RKO (cell line): Measurements from ENCODE around the gene PTPN2.
"Not testable (repeated sequence)": the region's sequence is repeated elsewhere in the genome, so short reads cannot be mapped to it uniquely, and the experiment has no call there.

ENCODE experiments used
- DNase-seq: peaks from one replicate; pipeline ENCODE4 v3.0.0-alpha.2; 2016; ENCODE audit warnings: low spot score

The PTPN2 gene

DNA sequence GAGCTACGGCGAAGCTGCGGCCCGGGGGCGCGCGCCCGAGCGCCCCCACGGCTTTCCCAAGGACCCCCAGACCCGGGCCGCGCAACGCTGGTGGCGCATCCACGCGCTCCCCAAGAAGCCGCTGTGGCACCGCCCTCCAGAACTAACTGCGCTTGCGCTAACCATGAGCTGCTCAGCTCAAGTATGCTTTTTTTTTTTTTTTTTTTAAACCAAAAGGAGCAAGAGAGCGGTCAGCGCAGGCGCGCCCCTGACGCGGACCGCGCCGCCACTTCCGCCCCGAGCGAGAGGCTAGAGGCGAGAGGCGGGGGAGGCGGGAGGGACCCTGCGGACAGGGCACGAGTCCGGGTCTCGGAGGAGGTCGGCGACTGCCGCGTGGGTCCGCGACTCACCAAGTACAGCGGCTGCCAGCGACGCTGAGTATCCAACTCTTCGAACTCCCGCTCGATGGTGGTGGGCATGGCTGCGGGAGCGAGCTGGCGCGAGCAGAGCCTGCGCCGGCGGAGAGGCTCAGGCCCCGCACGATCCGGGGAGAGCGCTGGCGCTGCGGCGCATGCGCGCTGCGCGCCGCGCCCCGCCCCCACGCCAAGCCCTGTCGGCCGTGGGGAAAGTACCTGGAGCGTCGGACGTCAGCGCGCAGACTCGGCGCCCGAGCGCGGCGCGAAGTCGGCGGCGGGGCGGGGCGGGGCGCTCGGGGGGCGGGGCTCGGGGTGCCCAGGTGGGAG lies at the start of gene PTPN2:
Gene PTPN2 (minus strand): TSS at position 554 of the 722 bp plus-strand sequence. CDS start 96 bp downstream, at position 458.
- peak; percentile 95 for DNase-seq

- no peak for DNase-seq
Observed at GRCh38 chr18:12933327-12933726, 49.3 kb upstream of the PTPN2 start.

DNA sequence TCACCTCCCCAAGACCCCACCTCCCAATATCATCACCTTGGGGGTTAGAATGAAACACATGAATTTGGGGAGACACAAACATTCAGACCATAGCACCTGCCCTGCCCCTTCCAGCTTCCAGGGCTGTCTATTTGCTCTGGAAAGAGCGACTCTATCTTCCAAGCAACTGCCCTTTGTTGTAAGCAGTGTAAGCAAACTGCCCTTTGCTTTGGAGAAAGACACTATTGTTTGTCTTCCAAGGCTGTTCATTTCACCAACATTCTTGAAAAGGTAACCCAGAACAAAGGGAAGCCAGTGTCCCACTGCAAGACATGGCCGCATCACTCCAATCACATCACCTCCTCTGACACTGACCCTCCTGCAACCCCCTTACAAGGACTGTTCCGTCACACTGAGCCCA lies 46.9 kb upstream of the PTPN2 start:
- DNase-seq: no peak

DNA sequence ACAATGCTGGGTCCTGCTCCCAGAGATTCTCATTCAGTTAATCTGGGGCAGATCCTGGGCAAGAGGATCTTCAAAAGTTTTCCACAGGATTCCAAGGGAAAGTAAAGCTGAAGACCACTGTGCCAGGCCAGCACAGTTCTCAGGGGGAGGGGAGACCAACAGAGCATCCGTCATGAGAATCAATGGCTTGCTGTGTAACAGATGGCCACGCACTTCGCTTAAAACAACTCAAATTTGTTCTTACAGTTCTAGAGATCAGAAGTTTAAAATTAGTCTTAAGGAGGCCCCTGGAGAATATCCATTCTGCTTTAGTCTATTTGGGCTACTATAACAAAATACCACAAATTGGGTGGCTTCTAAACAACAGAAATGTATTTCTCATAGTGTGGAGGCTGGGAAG lies 46.3 kb upstream of the PTPN2 start:
- DNase-seq: no peak

DNA sequence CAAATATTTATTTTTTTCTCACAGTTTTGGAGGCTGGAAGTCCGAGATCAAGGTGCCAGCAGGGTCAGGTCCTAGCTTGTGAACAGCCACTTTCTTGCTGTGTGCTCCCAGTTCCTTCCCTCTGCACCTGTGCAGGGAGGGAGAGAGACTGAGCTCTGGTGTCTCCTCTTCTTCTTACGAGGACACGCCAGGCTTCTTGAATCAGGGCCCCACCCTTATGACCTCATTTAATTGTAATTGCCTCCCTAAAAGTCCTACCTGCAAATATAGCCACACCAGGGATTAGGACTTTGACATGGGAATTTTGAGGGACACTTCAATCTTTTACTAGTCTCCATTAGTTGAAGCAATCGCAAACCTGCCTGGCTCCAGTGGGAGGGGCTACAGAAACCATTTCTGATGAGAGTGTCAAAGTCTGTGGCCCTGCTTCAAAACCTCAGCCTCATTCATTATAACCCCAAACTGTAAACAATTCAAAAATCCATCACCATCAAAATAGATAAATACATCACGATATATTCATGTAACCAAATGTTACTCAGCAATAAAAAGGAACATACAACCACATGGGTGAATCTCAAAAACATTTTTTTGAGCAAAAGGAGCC lies 45.5 kb upstream of the PTPN2 start:
- DNase-seq: no peak

- DNase-seq: no peak
Observed at GRCh38 chr18:12928641-12929040, 44.6 kb upstream of the PTPN2 start.

GRCh38 chr18:12928206-12928605 lies 44.2 kb upstream of the PTPN2 start:
- no peak for DNase-seq

- no peak for DNase-seq
Observed at GRCh38 chr18:12924616-12925015, 40.6 kb upstream of the PTPN2 start.

- no peak for DNase-seq
Observed at GRCh38 chr18:12922266-12922665, 38.2 kb upstream of the PTPN2 start.

DNA sequence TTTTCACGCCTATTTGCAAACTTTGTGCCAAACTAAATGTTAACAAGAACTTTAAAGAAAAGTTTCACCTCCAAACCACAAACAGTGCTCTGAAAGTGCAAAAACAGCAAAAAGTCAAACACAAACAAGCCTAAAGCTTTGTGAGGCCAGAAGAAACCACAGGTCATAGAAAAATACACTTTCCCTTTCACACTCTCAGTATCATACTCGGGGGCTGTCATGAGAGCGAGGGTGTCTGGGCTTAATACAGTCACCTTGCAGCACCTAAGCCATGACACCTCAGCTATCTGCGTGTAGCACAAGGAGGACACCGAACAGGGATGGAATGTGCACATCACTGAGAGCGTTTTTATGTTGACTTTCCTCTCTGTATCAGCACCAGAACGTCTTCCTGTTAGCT lies 37.1 kb upstream of the PTPN2 start:
- DNase-seq: no peak

DNA sequence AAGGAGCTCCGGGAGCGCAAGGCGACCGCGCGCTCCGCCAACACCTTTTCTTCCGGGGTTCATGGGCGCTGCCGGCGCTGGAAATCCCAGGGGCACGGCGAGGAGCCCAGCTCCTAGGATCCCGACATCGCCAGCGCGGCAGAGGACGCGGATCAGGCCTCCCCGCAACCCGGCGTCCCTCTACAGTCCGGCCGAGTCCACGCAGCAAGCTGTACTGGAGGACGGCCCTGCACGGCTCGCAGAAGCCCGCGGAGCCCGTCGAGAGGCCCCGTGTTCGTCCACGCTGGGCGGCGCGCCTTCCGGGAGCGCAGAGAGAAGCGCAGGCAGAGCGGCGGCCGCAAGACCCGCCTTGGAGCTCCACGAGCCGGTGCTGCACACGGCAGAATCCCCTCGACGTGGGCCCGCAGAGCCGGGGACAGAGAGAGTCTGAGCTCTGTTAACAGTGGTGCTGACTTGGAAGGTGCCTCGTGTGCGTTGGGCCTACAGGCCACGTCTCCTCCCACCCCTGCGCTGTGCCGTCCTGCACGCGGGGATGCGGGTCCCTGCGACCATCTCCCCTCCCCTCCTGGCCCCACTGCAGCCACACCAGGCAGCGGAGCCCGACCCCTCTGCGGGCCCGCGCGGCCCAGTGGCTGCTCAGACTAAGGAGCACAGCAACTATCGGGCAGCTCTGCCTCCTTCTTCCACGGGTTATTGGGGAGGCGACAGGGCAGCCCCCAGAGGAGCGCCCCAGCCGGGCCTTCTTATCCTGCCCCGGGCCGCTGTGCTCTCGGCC lies 28.1 kb upstream of the PTPN2 start:
- no peak for DNase-seq

GRCh38 chr18:12911025-12911928 lies 27.2 kb upstream of the PTPN2 start:
- DNase-seq: no peak

DNA sequence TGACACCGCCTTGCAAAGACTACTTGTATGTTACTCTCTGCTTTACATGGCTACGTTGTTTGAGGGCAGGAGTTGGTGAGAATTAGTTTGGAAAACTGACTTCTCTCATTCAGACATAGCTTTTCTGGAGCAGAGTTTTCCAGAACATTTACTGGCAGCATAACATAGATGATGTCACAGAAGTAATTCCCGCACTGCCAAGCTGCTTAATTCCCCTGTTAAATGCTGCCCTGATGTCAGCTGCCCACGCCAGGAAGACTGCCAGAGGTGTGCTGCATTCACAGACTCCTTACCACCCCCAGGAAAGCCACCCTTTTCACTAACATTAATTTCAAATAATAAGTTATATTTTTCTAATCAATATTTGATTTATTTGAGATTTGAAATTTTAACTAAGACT lies 24.7 kb upstream of the PTPN2 start:
- DNase-seq: no peak

GRCh38 chr18:12907258-12907925 lies 23.4 kb upstream of the PTPN2 start:
- DNase-seq: no peak

DNA sequence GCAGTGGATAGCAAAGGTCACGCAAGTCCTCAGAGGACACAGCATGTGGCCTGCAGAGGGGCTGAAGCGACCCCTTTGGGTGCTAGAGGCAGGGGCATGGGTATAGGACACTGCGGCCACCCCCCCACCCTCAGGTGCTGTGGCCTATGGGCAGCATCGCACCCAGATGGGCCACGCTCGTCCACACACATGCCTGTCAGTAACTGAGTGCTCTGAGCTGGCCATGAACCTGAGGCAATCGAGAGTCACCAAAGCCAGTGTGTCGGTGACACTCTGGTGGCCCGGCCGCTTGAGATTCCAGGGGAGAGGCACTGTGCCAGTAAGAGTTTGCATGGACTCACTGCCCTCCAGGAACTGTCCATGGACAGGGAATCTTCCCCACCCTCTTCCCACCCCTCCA lies 22.7 kb upstream of the PTPN2 start:
- DNase-seq: no peak

GRCh38 chr18:12906119-12906518 lies 22.1 kb upstream of the PTPN2 start:
- no peak for DNase-seq

GRCh38 chr18:12904012-12904516 lies 20.0 kb upstream of the PTPN2 start:
- no peak for DNase-seq

DNA sequence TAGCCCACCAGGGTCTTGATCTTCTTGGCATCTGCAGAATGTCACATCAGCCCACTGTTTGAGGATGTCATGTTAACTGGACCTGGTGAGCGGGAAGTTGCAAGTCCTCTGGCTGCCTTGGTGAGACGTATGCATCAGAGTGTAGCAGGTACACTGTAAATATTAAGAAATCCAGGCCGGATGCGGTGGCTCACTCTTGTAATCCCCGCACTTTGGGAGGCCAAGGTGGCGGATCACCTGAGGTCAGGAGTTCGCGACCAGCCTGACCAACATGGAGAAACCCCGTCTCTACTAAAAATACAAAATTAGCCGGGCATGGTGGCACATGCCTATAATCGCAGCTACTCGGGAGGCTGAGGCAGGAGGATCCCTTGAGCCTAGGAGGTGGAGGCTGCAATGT lies 17.2 kb upstream of the PTPN2 start:
- not testable (repeated sequence) for DNase-seq

- not testable (repeated sequence) for DNase-seq
Observed at GRCh38 chr18:12896784-12897333, 12.8 kb upstream of the PTPN2 start.

DNA sequence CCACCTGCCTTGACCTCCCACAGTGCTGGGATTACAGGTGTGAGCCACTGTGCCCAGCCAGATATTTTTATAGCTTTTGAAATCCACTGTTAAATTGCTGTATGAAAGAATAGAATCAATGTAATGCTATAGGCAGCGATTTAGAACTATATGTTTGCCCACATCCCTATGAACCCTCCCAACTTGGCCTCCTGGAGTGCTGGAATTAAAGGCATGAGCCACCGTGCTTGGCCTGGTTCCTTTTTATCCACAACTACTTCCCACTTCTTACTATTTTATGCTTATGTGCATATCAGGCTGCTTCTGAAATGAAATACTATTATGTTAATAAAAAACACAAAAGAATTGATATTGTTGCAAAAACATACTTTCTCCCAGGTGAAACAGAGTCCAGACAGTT lies 11.6 kb upstream of the PTPN2 start:
- DNase-seq: no peak

DNA sequence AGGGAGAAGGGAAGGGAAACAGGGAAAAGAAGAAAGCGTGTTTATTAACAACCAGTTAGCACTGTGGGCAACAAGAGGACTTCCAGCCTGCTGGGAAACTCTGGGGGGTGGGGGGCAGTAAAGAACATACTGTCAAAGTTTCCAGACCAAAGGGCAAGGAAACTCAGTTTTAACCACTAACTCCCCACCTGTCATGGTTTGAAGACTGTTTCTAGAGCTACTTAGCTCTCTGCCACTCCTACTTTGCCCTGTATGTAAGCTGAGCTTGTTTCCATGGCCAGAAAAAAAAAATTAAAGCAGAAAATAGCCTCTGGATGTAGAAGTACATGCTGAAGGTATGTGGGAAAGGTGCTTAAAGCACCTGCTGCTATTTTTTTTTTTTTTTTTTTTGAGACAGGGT lies 11.0 kb upstream of the PTPN2 start:
- no peak for DNase-seq
